ENCODE measurements around the gene ANKRD33B.
"Not testable (repeated sequence)": the region's sequence is repeated elsewhere in the genome, so short reads cannot be mapped to it uniquely, and the experiment has no call there.

Gene ANKRD33B

GRCh38 chr5:10596310-10596703, 32.4 kb downstream of the ANKRD33B start:
- no peak for DNase-seq

- no peak for DNase-seq
Measured at GRCh38 chr5:10596886-10597451, 33.1 kb downstream of the ANKRD33B start.

- no peak for DNase-seq
Measured at GRCh38 chr5:10599113-10599512, 35.2 kb downstream of the ANKRD33B start.

GRCh38 chr5:10599862-10600284, 36.0 kb downstream of the ANKRD33B start:
- no peak for DNase-seq

- no peak for DNase-seq
Measured at GRCh38 chr5:10600626-10601245, 36.9 kb downstream of the ANKRD33B start.

- peak; percentile 97 for DNase-seq
Measured at GRCh38 chr5:10601246-10602030, 37.6 kb downstream of the ANKRD33B start.

GRCh38 chr5:10602031-10602806, 38.3 kb downstream of the ANKRD33B start:
- DNase-seq = no peak

- no peak for DNase-seq
Measured at GRCh38 chr5:10604975-10605374, 41.1 kb downstream of the ANKRD33B start.

GRCh38 chr5:10606632-10607022, 42.8 kb downstream of the ANKRD33B start:
- not testable (repeated sequence) for DNase-seq

GRCh38 chr5:10607023-10607665, 43.3 kb downstream of the ANKRD33B start:
- DNase-seq = peak; percentile 77

- DNase-seq = no peak
Measured at GRCh38 chr5:10607666-10608073, 43.8 kb downstream of the ANKRD33B start.

- DNase-seq = not testable (repeated sequence)
Measured at GRCh38 chr5:10608081-10608480, 44.2 kb downstream of the ANKRD33B start.

GRCh38 chr5:10610058-10610457, 46.2 kb downstream of the ANKRD33B start:
- no peak for DNase-seq

GRCh38 chr5:10611290-10611689, 47.4 kb downstream of the ANKRD33B start:
- no peak for DNase-seq

- DNase-seq = no peak
Measured at GRCh38 chr5:10612251-10612650, 48.4 kb downstream of the ANKRD33B start.

GRCh38 chr5:10615693-10616092, 51.8 kb downstream of the ANKRD33B start:
- no peak for DNase-seq

GRCh38 chr5:10617103-10617502, 53.2 kb downstream of the ANKRD33B start:
- DNase-seq = no peak

- DNase-seq = no peak
Measured at GRCh38 chr5:10618311-10618710, 54.4 kb downstream of the ANKRD33B start.

GRCh38 chr5:10619649-10620048, 55.8 kb downstream of the ANKRD33B start:
- no peak for DNase-seq

- no peak for DNase-seq
Measured at GRCh38 chr5:10620346-10620745, 56.5 kb downstream of the ANKRD33B start.

GRCh38 chr5:10621832-10622231, 58.0 kb downstream of the ANKRD33B start:
- DNase-seq = no peak

- no peak for DNase-seq
Measured at GRCh38 chr5:10622810-10623209, 58.9 kb downstream of the ANKRD33B start.

Measured in NCI-H510A treated with DMSO at 0.1 percent for 48 hours (cell line).